ENCODE data around the gene LKAAEAR1. TPM values are rescaled to one million over a fixed set of nuclear protein-coding genes. Genes with fewer than 3 reads are reported as not detected.

Gene LKAAEAR1
- total and polyA plus RNA-seq, 2 of the 13 experiments (the other 11 are each of a cell fraction or from before 2014, with no cell fraction given): not detected

GRCh38 chr20:64049060-64049877 is 34.9 kb downstream of the LKAAEAR1 start, which contains the start of gene SOX18 (continued):
- TF ChIP-seq DZIP1 (CRISPR knock-in tag; IDR thresholded peaks at IDR 0.05) (no peak), HNRNPLL (IDR thresholded peaks at IDR 0.05; ENCODE audit: low read depth, low read length, poor library complexity, severe bottlenecking) (peak; percentile 65), ZNF891 (CRISPR knock-in tag; IDR thresholded peaks at IDR 0.05) (no peak; the same call in 1 of the 2 replicates), REPIN1 (CRISPR knock-in tag; IDR thresholded peaks at IDR 0.05; ENCODE audit: borderline replicate concordance, low read depth) (no peak), PHF20 (CRISPR knock-in tag; IDR thresholded peaks at IDR 0.05) (no peak), SKIL (CRISPR knock-in tag; IDR thresholded peaks at IDR 0.05; ENCODE audit: borderline replicate concordance) (no peak), ZNF552 (CRISPR knock-in tag; IDR thresholded peaks at IDR 0.05; ENCODE audit: borderline replicate concordance) (no peak), GATAD2A (CRISPR knock-in tag; IDR thresholded peaks at IDR 0.05) (no peak), THAP9 (CRISPR knock-in tag; IDR thresholded peaks at IDR 0.05; ENCODE audit: borderline replicate concordance) (no peak), SIX4 (CRISPR knock-in tag; IDR thresholded peaks at IDR 0.05) (no peak), ZNF691 (CRISPR knock-in tag; IDR thresholded peaks at IDR 0.05; ENCODE audit: borderline replicate concordance, low read depth) (no peak), STAT5B (CRISPR knock-in tag; IDR thresholded peaks at IDR 0.05) (no peak), DRAP1 (CRISPR knock-in tag; IDR thresholded peaks at IDR 0.05) (peak; percentile 67), MAFK (conservative IDR thresholded peaks at IDR 0.05 in 1 of 2, IDR thresholded peaks at IDR 0.05 in 1 of 2; ENCODE audit: low read length in 2 of 2) (peak; percentile 27 to 29; a peak in 1 of 4 replicates), SPEN (CRISPR knock-in tag; IDR thresholded peaks at IDR 0.05; ENCODE audit: low read depth) (no peak; the same call in 1 of the 2 replicates), NFYB (CRISPR knock-in tag; IDR thresholded peaks at IDR 0.05) (no peak), ZNF329 (CRISPR knock-in tag; IDR thresholded peaks at IDR 0.05; ENCODE audit: low read depth) (0 out of 2 replicates have a peak, but pooled peaks have one; percentile 54), DBP (CRISPR knock-in tag; IDR thresholded peaks at IDR 0.05; ENCODE audit: not compliant biosample characterization) (no peak)

Measured in HepG2 (cell line).